ENCODE data around the gene HSF2BP.
"Not testable (repeated sequence)": the region's sequence is repeated elsewhere in the genome, so short reads cannot be mapped to it uniquely, and the experiment has no call there.

Gene HSF2BP

GRCh38 chr21:43596616-43597015 is 62.7 kb downstream of the HSF2BP start:
- no peak for DNase-seq

GRCh38 chr21:43595769-43596168 is 63.5 kb downstream of the HSF2BP start:
- DNase-seq = not testable (repeated sequence)

- DNase-seq = no peak
Observed at GRCh38 chr21:43593078-43593477, 66.2 kb downstream of the HSF2BP start.

- no peak for DNase-seq
Observed at GRCh38 chr21:43591571-43591970, 67.7 kb downstream of the HSF2BP start.

- DNase-seq = no peak
Observed at GRCh38 chr21:43590194-43590593, 69.1 kb downstream of the HSF2BP start.

- no peak for DNase-seq
Observed at GRCh38 chr21:43588957-43589356, 70.3 kb downstream of the HSF2BP start.

- no peak for DNase-seq
Observed at GRCh38 chr21:43585924-43586413, 73.3 kb downstream of the HSF2BP start.

- DNase-seq = no peak
Observed at GRCh38 chr21:43585514-43585913, 73.8 kb downstream of the HSF2BP start.

GRCh38 chr21:43581453-43581852 is 77.8 kb downstream of the HSF2BP start:
- no peak for DNase-seq

- DNase-seq = no peak
Observed at GRCh38 chr21:43578677-43579303, 80.5 kb downstream of the HSF2BP start.

GRCh38 chr21:43575473-43575844 is 83.8 kb downstream of the HSF2BP start:
- no peak for DNase-seq

- no peak for DNase-seq
Observed at GRCh38 chr21:43574741-43575472, 84.4 kb downstream of the HSF2BP start.

GRCh38 chr21:43573921-43574320 is 85.4 kb downstream of the HSF2BP start:
- DNase-seq = no peak

GRCh38 chr21:43572446-43572845 is 86.8 kb downstream of the HSF2BP start:
- no peak for DNase-seq

- no peak for DNase-seq
Observed at GRCh38 chr21:43571976-43572375, 87.3 kb downstream of the HSF2BP start.

- DNase-seq = not testable (repeated sequence)
Observed at GRCh38 chr21:43570195-43570594, 89.1 kb downstream of the HSF2BP start.

GRCh38 chr21:43562451-43562850 is 96.8 kb downstream of the HSF2BP start:
- DNase-seq = not testable (repeated sequence)

- not testable (repeated sequence) for DNase-seq
Observed at GRCh38 chr21:43540561-43540960, 118.7 kb downstream of the HSF2BP start.

- not testable (repeated sequence) for DNase-seq
Observed at GRCh38 chr21:43522495-43523131, 136.7 kb downstream of the HSF2BP start.

GRCh38 chr21:43517701-43518100 is 141.6 kb downstream of the HSF2BP start:
- DNase-seq = not testable (repeated sequence)

GRCh38 chr21:43516860-43517627 is 142.2 kb downstream of the HSF2BP start:
- not testable (repeated sequence) for DNase-seq

GRCh38 chr21:43516295-43516847 is 142.9 kb downstream of the HSF2BP start:
- DNase-seq = not testable (repeated sequence)

GRCh38 chr21:43514834-43515233 is 144.5 kb downstream of the HSF2BP start:
- not testable (repeated sequence) for DNase-seq
